Duodenal mucosa (tissue), 2 donors: Measurements from ENCODE around the gene LYSMD2.
"Not testable (repeated sequence)": the region's sequence is repeated elsewhere in the genome, so short reads cannot be mapped to it uniquely, and the experiment has no call there.

ENCODE experiments used
- H3K27ac ChIP-seq: one replicate; pipeline ENCODE4 v1.7.0; 2013; ENCODE audit warnings: low read depth, low read length
- H3K27me3 ChIP-seq, 2 donors: one replicate each; pipeline ENCODE4 v1.7.0; 2013; ENCODE audit warnings: low read length in 2 of 2, control low read depth in 1 of 2; ENCODE audit not compliant: insufficient read depth in 2 of 2, control insufficient read depth in 1 of 2
- H3K36me3 ChIP-seq, 2 donors: one replicate each; pipeline ENCODE4 v1.7.0; 2013; ENCODE audit warnings: low read length in 2 of 2, control low read depth in 1 of 2; ENCODE audit not compliant: insufficient read depth in 2 of 2, control insufficient read depth in 1 of 2
- H3K4me1 ChIP-seq, 2 donors: one replicate each; pipeline ENCODE4 v1.7.0; 2013; ENCODE audit warnings: low read length in 2 of 2, control low read depth in 1 of 2; ENCODE audit not compliant: insufficient read depth in 2 of 2, control insufficient read depth in 1 of 2
- H3K4me3 ChIP-seq, 2 donors: one replicate each; pipeline ENCODE4 v1.7.0; 2013; ENCODE audit warnings: low read length in 2 of 2, low read depth in 1 of 2
- H3K9ac ChIP-seq, 2 donors: one replicate each; pipeline ENCODE4 v1.7.0; 2013; ENCODE audit warnings: low read length in 2 of 2, low read depth in 1 of 2
- H3K9me3 ChIP-seq, 2 donors: one replicate each; pipeline ENCODE4 v1.7.0; 2013; ENCODE audit warnings: low read length in 2 of 2, control low read depth in 1 of 2; ENCODE audit not compliant: control insufficient read depth in 1 of 2

The LYSMD2 gene

DNA sequence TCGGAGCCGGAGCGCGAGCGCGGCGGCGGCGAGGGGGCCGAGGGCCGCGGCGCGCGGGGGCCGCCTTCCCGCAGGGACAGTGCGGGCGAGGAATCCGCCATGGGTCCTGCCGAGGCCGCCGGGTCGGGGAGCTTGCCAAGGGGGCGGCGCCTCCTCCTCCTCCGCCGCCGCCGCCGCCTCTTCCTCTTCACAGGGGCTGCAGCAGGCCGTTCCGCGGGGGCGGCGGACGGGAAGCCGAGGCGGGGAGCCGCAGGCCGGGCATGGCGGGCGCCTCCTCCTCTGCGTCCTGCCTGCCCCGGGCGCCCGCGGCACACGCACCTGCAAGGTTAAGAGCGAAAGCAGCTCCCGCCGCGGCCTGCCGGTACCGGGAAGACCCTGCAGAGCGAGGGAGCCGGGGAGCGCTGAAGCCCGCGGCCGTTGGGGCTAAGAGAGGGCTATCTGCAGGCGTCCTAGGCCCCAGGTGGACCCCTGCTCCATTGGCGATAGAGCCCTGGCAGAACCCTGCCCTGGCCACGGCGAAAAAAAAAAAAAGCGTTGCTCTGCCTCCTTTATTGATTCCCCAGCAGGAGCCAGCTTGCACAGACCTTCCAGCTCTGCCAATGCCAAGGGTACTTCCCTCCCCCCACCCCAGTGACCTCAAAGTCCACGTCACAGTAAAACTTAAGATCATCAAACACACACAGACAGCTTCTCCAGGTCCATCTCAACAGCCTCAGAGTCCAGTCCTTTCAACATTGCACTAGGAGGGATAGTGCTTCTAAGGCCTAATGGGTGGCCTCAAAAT, at the start of gene LYSMD2:
TSS of gene LYSMD2 (minus strand) at position 134 of the 784 bp plus-strand sequence. CDS start at position 101, 33 bp downstream.
- peak within 1 kb of the TSS; percentile 59 for H3K27ac ChIP-seq
- peaks cover 23 to 35% of the 10 kb centered on the region in 2 donors for H3K4me1 ChIP-seq
- peak within 1 kb of the TSS; percentile 80 to 82 for H3K4me3 ChIP-seq

GRCh38 chr15:51787130-51787529, 49.7 kb upstream of the LYSMD2 start:
- not testable (repeated sequence) for H3K27ac ChIP-seq, H3K9me3 ChIP-seq, H3K27me3 ChIP-seq, H3K4me1 ChIP-seq, H3K36me3 ChIP-seq, H3K4me3 ChIP-seq, H3K9ac ChIP-seq

More for the DNA sequence above, at the start of gene LYSMD2:
- H3K27me3 ChIP-seq, result no peaks in the 10 kb centered on the region
- H3K9ac ChIP-seq, result peak within 1 kb of the TSS; percentile 60 to 74
- H3K9me3 ChIP-seq, result no peaks in the 10 kb centered on the region
- H3K36me3 ChIP-seq, result no peaks in the 10 kb centered on the region

GRCh38 chr15:51783967-51784366, 46.5 kb upstream of the LYSMD2 start:
- Histone ChIP-seq H3K9ac (no peak overlapping the region), H3K4me1 (no peaks in the 10 kb centered on the region), H3K27me3 (no peaks in the 10 kb centered on the region), H3K36me3 (peaks cover 4 to 7% of the 10 kb centered on the region in 2 donors), H3K4me3 (no peak overlapping the region), H3K27ac (no peak overlapping the region), H3K9me3 (no peaks in the 10 kb centered on the region)

GRCh38 chr15:51782357-51782896, 45.0 kb upstream of the LYSMD2 start:
- Histone ChIP-seq H3K9me3 (no peaks in the 10 kb centered on the region), H3K27me3 (no peaks in the 10 kb centered on the region), H3K36me3 (peaks cover 4 to 7% of the 10 kb centered on the region in 2 donors), H3K4me3 (no peak overlapping the region), H3K27ac (no peak overlapping the region), H3K4me1 (no peaks in the 10 kb centered on the region), H3K9ac (no peak overlapping the region)

DNA sequence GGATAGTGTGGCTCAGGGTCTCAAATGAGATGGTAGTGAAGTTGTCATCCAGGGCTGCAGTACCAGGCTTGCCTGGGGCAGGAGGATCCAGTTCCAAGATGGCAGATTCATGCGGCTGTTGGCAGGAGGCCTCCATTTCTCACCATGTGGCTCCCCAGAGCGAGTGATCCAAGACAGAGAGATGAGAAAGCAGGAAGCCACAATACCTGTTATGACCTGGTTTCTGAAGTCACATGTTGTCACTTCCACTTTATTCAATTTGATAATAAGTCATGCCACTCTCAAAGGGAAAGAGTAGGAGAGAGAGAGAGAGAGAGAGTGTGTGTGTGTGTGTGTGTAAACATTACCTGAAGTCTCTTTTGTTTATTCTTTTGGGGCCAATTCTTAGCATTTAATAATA, 44.1 kb upstream of the LYSMD2 start:
- Histone ChIP-seq H3K4me1 (peaks cover 0 to 4% of the 10 kb centered on the region in 2 donors), H3K27me3 (no peaks in the 10 kb centered on the region), H3K9me3 (no peaks in the 10 kb centered on the region), H3K27ac (no peak overlapping the region), H3K9ac (no peak overlapping the region), H3K36me3 (peaks cover 4 to 7% of the 10 kb centered on the region in 2 donors), H3K4me3 (no peak overlapping the region)

GRCh38 chr15:51780636-51781035, 43.2 kb upstream of the LYSMD2 start:
- Histone ChIP-seq H3K4me3 (no peak overlapping the region), H3K27ac (no peak overlapping the region), H3K9me3 (no peaks in the 10 kb centered on the region), H3K9ac (no peak overlapping the region), H3K27me3 (no peaks in the 10 kb centered on the region), H3K4me1 (peaks cover 3 to 9% of the 10 kb centered on the region in 2 donors), H3K36me3 (peaks cover 2 to 7% of the 10 kb centered on the region in 2 donors)

DNA sequence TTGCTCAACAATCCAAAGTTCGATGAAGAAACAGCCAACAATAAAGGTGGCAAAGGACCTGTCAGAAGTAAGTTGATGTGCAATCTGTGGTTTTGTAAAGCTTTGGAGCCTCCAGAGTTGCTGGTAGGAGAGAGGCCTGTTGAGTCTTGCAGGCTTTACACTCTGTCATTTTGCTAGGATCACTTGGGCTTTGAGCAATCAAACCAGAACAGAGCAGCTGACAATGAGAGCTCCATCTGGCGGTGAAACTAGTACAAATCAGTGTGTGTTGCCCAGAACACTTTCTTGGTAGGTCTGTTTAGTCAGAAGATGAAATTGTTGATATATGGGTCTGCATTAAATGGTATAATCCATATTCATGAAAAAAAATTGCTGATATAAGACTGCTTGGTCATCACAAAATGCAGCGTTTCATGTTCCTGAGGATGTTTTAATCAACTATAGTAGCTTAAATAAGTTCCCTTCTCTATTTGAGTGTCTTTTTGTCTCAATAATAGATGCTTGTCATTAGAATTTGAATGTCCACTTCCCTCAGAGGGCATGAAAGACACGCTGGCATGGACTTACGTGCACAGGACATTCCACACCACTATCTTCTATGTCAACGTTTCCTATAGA, 39.6 kb upstream of the LYSMD2 start:
- no peak overlapping the region for H3K27ac ChIP-seq
- no peaks in the 10 kb centered on the region for H3K27me3 ChIP-seq
- H3K4me3 ChIP-seq, result no peak overlapping the region
- H3K36me3 ChIP-seq, result peaks cover 3 to 4% of the 10 kb centered on the region in 2 donors
- no peak overlapping the region for H3K9ac ChIP-seq
- no peaks in the 10 kb centered on the region for H3K9me3 ChIP-seq
- H3K4me1 ChIP-seq, result peaks cover 3 to 9% of the 10 kb centered on the region in 2 donors

DNA sequence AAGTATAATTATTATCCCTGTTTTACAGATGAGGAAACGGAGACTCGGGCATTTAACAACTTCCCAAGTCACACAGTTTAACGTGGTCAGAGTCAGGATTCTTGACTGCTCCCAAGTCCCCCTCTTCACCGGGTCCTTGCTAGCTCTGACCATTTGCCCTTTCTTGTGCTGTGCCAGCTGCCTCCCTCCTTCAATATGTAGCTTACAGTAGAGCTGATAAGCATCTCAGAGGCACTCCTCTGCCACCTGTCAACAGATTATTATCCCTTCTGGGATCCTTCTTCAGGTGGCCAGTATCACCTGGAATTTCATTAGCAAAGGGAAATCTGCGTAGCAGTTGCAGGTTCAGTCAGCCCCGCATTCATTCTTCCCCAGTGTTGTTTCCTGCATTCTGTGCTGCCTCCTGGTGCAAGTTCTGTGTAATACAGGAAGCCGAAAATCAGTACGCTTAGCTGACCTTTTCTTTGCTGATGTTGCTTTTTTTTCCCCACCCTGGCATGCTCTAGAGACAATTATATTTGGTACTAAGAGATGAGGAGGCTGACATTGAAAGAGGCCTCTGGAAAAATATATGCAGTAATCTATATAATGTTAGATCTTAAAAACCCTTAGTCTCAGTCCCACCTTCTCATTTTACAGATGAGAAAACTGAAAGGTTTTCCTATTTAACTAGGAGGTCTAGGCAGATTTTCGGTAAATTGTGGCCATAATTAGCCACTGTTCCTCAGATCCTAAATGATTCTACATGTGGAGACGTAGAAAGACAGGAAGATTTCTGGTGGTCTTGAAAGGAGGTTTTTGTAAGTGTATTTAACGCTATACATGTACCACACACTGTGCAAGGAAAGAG, 38.7 kb upstream of the LYSMD2 start:
- Histone ChIP-seq H3K4me3 (no peak overlapping the region), H3K9me3 (no peaks in the 10 kb centered on the region), H3K27me3 (no peaks in the 10 kb centered on the region), H3K9ac (no peak overlapping the region), H3K4me1 (peaks cover 3 to 9% of the 10 kb centered on the region in 2 donors), H3K27ac (no peak overlapping the region), H3K36me3 (peaks cover 0 to 4% of the 10 kb centered on the region in 2 donors)

- no peak overlapping the region for H3K4me3 ChIP-seq
- no peaks in the 10 kb centered on the region for H3K27me3 ChIP-seq
- H3K9ac ChIP-seq, result no peak overlapping the region
- H3K9me3 ChIP-seq, result no peaks in the 10 kb centered on the region
- H3K4me1 ChIP-seq, result peaks cover 3 to 9% of the 10 kb centered on the region in 2 donors
- H3K36me3 ChIP-seq, result peaks cover 0 to 4% of the 10 kb centered on the region in 2 donors
- no peak overlapping the region for H3K27ac ChIP-seq
Observed at GRCh38 chr15:51774916-51775315, 37.5 kb upstream of the LYSMD2 start.
